GM19328 (cell line): Measurements from ENCODE around the gene DDX19B.
A peak's percentile ranks its signal among the peaks of the same experiment; 100 is the strongest.
"Not testable (repeated sequence)": the region's sequence is repeated elsewhere in the genome, so short reads cannot be mapped to it uniquely, and the experiment has no call there.

ENCODE experiments used
- ATAC-seq: cut with Tn5 transposase; IDR thresholded peaks from one replicate; pipeline ENCODE4 v1.9.1; 2021; ENCODE audit warnings: mild to moderate bottlenecking, moderate library complexity; ENCODE audit not compliant: unreplicated experiment

The DDX19B gene

GRCh38 chr16:70298988-70299938 is at the start of gene DDX19B:
TSS of gene DDX19B (plus strand) at chr16:70299186. CDS start at chr16:70299298, 112 bp downstream.
- peak; percentile 59 for ATAC-seq

DNA sequence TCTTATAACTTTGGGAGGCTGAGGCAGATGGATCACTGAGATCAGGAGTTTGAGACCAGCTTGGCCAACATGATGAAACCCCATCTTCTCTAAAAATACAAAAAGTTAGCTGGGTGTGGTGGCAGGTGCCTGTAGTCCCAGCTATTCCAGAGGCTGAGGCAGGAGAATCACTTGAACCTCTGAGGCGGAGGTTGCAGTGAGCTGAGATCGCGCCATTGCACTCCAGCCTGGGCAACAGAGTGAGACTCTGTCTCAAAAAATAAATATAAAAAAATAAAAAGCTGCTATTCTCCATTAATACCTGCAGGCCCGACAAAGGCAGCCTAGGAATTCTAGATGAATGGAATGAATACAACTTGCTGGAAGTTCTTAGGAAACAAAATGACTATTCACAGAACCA is 49.3 kb upstream of the DDX19B start:
- not testable (repeated sequence) for ATAC-seq

DNA sequence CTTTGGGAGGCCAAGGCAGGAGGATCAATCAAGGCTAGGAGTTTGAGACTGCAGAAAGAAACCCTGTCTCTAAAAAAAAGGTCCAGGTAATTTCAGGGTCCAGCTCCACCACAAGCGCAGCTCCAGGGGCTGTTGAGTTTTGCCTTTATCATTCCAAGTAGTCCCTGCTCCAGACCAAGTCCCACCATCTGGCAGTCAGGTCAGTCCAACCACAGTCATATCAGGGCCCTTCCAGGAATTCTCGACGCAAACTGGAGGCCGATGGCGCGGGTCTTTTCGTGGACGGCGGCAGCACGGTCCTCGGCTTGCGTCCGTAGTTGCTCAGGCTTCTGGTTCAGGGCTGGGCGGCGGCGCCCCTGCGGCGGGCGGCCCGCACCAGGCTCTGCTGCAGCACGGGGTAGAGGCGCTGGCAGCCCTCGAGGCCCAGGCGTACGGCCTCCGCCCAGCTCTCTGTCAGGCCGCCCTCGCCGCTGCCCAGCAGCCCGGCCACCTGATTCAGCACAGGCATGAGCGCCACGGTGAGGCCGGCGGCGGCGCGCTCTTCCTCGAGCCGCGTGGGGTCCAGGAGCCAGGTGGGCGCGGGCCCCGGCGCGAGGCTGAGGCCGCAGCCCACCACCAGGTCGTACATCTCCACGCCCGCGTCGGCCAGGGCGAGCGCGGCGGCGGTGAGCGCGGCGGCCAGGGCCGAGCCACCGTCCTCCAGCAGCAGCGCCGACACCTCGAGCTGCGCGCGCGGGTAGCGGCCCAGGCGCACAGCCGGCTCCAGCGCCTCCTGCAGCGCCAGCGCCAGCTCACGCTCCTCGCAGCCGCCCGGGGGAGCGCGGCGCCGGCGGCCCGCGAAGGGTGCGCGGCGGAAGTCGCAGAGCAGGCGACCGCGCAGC is 48.0 kb upstream of the DDX19B start:
- peak; percentile 46 for ATAC-seq

DNA sequence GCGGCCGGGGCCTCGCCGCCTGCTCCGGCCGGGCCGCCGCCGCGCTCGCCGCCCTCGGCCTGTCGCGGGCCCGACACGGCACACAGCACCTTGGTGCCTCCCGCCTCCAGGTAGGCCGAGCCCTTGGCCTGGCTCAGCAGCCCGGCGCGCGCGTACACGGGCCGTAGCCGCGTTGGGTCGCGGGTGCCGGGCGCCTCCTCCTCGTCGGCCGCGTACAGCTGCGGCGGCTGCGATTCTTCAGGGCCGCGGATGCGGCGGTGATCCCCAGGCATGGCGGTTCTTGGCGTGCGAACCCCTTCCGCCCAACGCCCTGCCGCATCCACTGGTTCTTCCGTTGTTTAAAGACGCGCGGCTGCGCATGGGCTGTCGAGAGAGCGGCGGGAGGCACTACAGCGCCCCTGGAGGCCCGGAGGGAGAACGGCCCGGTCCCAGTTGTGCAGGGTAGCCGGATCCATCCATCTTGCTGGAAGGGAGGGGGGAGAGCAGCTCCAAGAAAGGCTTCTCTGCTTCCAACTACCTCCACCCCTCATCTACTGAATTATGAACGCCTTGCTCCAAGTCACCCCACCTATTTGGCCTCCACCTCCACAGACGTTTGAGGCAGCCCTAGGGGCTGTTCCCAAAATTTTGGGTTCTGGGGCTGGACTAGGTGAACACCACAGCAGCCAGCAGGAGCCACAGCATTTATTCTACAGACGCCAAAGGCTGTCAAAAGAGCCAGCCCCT is 47.2 kb upstream of the DDX19B start, which contains the start of gene EXOSC6:
EXOSC6 (minus strand) TSS at position 312 of the 726 bp plus-strand sequence; CDS start at position 272, 40 bp downstream.
- peak; percentile 76 for ATAC-seq

DNA sequence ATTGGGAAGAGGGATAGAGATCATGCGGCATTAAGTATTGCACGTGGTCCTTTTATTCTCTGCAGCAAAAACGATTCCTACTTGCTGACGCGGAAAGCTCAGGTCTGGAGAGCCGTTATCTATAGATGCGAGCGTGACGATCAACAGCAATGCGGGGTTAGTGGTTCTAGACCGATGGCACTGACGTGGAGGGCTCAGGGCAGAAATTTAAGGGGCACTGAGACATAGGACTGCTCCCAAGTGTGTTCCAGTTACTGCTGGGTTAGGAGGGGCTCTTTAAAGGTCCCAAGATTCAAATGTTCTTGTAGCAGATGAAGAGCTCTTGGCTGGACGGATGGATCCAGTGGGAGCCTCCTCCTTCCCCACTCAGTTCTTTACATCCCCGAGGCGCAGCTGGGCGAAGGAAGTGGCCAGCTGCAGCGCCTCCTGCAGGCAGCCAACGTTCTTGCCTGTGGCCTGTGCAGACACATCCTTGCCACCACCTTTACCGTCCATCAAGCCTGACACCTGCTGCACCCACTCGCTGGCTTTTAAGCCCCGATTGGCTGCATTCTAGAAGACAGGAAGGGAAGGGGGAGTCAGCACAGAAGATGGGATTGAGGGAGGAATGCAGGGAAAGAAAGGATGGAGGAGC is 46.5 kb upstream of the DDX19B start:
- ATAC-seq: no peak

DNA sequence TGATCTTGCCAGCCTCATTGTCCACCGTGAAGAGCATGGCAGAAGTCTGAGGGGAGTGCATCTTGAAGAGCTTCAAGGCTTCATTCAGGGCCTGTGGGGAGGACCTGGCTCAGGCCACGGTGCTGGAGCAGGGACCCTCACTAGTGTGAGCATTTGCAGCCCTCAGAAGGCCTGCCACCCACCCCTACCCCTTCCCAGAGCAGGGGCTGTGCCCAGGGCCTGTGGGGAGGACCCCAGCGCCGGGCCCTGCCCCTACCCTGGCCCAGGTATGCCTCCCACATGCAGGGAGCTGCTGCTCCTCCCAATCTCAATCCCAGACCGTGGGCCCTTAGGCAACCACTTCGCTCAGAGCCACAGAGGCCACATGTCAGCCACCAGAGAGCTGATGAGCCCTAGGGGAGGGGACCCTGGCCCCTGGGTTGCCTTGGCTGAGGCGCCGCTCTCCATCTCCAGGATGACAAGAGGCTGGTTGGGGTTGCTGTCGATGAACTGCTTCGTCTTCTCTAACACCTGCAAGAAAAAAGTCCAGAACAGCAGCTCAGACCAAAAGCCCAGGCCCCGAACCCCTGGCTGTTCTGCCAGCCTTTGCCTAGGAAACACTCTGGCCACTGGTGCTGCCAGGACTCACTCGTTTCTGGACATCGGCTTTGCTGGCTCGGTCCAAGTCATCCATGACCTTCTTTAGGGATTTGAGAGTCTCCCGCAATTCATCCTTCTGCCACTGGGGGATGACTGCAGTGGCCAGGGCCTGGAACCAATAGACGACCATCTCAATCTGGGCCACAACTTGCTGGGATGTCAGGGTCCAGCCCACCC is 45.5 kb upstream of the DDX19B start:
- no peak for ATAC-seq

DNA sequence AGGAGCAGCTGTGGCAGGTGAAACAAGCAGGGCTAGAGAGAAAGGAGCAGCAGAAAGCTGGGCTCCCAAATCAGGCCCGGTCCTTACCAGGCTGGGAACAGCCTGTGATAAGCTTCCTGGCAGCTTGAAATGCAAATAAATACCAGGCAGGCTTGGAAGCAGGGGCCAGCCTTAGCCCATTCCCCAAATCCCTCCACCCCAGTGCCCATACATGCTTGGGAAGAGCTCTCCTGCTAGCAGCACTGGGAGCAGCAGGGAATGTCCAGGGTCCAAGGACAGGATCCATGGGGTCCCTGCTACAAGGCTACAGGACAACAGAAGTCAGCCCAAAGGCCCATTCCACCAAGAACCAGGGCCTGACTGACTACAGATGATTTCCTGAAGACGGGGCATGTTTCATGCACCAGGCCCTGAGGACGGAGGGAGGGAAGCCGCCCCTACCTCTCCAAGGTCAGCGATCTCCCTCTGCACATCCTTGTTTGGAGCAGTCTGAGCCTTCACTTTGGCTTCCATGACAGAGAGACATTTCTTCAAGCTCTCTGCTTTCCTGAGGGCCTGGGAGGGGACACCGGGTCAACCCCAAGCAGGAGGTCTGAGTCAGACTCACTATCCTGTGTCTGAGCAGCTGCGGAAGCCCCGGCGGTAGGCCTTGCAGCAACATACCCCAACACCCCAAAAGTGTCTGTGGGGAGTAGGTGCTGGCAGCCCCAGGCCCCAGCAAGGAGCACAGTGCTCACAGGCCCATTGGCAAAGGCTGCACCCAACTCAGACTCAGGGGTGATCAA is 44.6 kb upstream of the DDX19B start:
- ATAC-seq: no peak

GRCh38 chr16:70254965-70255286 is 44.1 kb upstream of the DDX19B start:
- no peak for ATAC-seq

DNA sequence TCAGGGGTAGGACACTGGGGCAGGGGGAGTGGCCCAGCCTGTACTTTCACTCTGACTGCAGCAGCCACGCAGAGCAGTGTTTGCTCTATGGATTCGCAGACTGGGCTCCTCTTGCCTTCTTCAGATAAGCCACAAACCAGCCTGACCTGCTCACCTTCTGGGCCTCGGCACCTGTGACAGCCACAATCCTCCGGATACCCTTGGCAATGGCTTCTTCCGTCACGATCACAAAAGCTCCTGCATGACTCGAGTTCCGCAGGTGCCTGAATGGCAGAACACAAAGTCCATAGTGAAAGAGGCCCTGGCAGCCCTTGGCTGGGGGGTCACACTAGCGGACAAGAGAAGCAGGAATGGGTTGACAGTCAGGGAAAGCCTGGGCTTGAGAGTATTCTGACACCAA is 43.4 kb upstream of the DDX19B start:
- ATAC-seq: no peak

- no peak for ATAC-seq
Observed at GRCh38 chr16:70257391-70257790, 41.6 kb upstream of the DDX19B start.

- ATAC-seq: no peak
Observed at GRCh38 chr16:70258065-70258464, 40.9 kb upstream of the DDX19B start.

GRCh38 chr16:70258946-70259345 is 40.0 kb upstream of the DDX19B start:
- ATAC-seq: no peak

DNA sequence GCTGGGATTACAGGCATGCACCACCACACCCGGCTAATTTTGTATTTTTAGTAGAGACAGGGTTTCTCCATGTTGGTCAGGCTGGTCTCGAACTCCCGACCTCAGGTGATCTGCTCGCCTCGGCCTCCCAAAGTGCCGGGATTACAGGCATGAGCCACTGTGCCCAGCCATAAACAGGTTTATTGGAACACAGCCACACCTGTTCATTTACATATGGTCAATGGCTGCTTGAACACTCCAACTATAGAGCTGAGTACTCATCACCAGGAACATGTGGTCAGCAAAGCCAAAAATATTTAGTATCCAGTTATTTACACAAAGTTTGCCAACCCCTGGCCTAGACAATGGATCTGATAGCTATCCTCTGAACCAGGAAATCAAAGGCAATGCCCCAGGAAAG is 39.1 kb upstream of the DDX19B start:
- ATAC-seq: not testable (repeated sequence)

GRCh38 chr16:70267516-70267915 is 31.5 kb upstream of the DDX19B start:
- ATAC-seq: no peak

- not testable (repeated sequence) for ATAC-seq
Observed at GRCh38 chr16:70267922-70268321, 31.1 kb upstream of the DDX19B start.

DNA sequence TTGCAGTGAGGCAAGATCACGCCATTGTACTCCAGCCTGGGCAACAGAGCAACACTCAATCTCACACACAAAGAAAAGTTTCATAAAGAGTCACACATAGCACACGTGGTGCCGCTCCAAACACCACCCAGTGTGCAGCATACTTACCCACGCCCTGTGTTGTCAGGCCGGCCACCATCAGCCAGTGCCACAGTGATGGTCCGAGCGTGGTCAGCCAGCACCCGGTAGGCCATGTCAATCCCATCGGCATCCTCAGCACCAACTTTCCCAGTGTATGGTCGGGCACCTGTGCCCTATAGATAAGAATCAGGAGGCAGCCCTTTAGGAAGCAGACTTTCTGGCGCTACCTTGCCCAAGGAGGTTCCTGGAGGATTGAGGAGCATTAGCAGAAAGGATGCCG is 29.5 kb upstream of the DDX19B start:
- no peak for ATAC-seq

DNA sequence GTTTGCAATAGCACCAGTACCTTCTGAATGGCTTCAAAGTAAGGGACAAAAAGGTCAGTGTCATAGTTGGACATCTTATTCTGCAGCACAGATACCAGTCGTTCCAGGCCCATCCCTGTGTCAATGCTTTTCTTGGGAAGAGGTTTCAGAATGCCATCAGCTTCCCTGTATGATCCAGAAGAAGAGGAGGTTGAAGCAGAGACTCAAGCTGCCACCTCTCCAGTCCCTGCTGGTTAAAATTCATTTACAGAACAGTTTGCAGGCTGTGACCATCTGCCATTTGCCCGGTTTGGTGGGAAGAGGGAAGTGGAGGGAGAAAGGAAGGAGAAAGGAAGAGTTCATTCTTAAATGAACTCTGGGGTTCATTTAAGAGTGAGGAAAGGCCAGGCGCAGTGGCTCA is 28.8 kb upstream of the DDX19B start:
- no peak for ATAC-seq

DNA sequence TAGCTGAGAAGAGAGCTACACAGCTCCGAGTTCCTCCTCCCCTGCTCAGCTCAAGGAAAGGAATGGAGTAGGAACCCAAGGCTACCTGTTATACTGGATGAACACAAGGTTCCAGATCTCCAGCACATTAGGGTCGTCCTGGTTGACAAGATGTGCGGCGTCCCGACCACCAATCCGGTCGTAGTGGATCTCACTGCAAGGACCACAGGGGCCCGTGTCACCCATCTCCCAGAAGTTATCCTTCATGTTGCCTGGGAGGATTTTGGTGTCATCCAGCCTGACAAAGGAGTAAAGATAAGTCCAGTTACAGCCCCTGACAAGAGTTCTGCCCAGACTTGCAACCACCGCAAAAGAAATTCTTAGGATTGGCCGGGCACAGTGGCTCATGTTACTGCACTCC is 27.3 kb upstream of the DDX19B start:
- ATAC-seq: no peak

GRCh38 chr16:70276392-70276791 is 22.6 kb upstream of the DDX19B start:
- no peak for ATAC-seq
